ENCODE measurements around the gene KCNMA1. TPM values are rescaled to one million over a fixed set of nuclear protein-coding genes. Genes with fewer than 3 reads are reported as not detected.

Gene KCNMA1
- total and polyA plus RNA-seq, 9 of the 15 experiments (the other 6 are each of a cell fraction or from before 2014, with no cell fraction given), result 0.01 to 0.95 (median 0.15) TPM; not detected in 4

GRCh38 chr10:77173615-77174461 lies 463.8 kb downstream of the KCNMA1 start (continued):
- peak; percentile 90 to 96 (median 93) for TF ChIP-seq CTCF (IDR thresholded peaks at IDR 0.05 in 2 of 3, conservative IDR thresholded peaks at IDR 0.05 in 1 of 3; ENCODE audit: insufficient read depth in 2 of 3, low read depth in 1 of 3, low read length in 3 of 3)
- TF ChIP-seq ATF3 (IDR thresholded peaks at IDR 0.05), result peak; percentile 14; the same call in 1 of the 2 replicates
- TF ChIP-seq ATF3 (CRISPR knock-in tag; conservative IDR thresholded peaks at IDR 0.05), result no peak
- TF ChIP-seq ARID2 (IDR thresholded peaks at IDR 0.05), result peak; percentile 52; the same call in 1 of the 2 replicates
- peak; percentile 66; the same call in 1 of the 2 replicates for TF ChIP-seq DEAF1 (CRISPR knock-in tag; IDR thresholded peaks at IDR 0.05)
- peak; percentile 47; the same call in 1 of the 2 replicates for TF ChIP-seq REST (IDR thresholded peaks at IDR 0.05; ENCODE audit: borderline replicate concordance)
- TF ChIP-seq REST (CRISPR knock-in tag; IDR thresholded peaks at IDR 0.05; ENCODE audit: low read depth), result no peak
- no peak for TF ChIP-seq GABPB1 (CRISPR knock-in tag; IDR thresholded peaks at IDR 0.05)
- TF ChIP-seq VEZF1 (CRISPR knock-in tag; IDR thresholded peaks at IDR 0.05), result peak; percentile 27; the same call in 1 of the 2 replicates
- peak; percentile 77 to 87 for TF ChIP-seq RAD21 (CRISPR knock-in tag; conservative IDR thresholded peaks at IDR 0.05 in 1 of 2, IDR thresholded peaks at IDR 0.05 in 1 of 2)
- 0 out of 2 replicates have a peak, but pooled peaks have one; percentile 18 for TF ChIP-seq ESRRA (IDR thresholded peaks at IDR 0.05; ENCODE audit: borderline replicate concordance, low read depth)
